Endothelial cell of umbilical vein (primary cell): Measurements from ENCODE around the gene GRB2. TPM values are rescaled to one million over a fixed set of nuclear protein-coding genes. Genes with fewer than 3 reads are reported as not detected.

Experiments
- BruUV-seq: library from RNA; stranded (reverse); fragments of 400-500 nt; replicated peaks from 2 replicates; lab custom pipeline; 2021; lab: Mats Ljungman, UMichigan
- CTCF ChIA-PET: fragments of 300-600, 350-600 bp; sonication (Branson Sonifier 250); formaldehyde crosslinking; loops from one replicate; lab custom pipeline; 2021; ENCODE audit warnings: antibody characterized with exemption, inconsistent platforms; lab: Charles Lee
- POLR2A ChIA-PET: fragments of 300-600, 350-600 bp; sonication (Branson Sonifier 250); formaldehyde crosslinking; loops from one replicate; lab custom pipeline; 2021; ENCODE audit warnings: antibody characterized with exemption, inconsistent platforms; lab: Charles Lee
- DNase-seq: peaks from one replicate; pipeline ENCODE4 v3.0.0-alpha.2; 2011; ENCODE audit warnings: low read depth, low spot score
- FAIRE-seq: peaks from 2 replicates; lab custom pipeline; 2011; peaks lifted over from hg19 to GRCh38; lab: Jason Lieb, UNC
- H2AFZ ChIP-seq: 2 replicates; pipeline ENCODE4 v1.6.0; 2012; ENCODE audit warnings: low read depth, low read length, control low read depth, inconsistent platforms
- H3K27ac ChIP-seq: 2 replicates; pipeline ENCODE4 v1.5.1; 2011; ENCODE audit warnings: low read depth, mild to moderate bottlenecking, control low read depth, low read length, moderate library complexity; ENCODE audit not compliant: insufficient read depth
- H3K27me3 ChIP-seq, 2 experiments: 2 replicates each; pipeline versions ENCODE4 v1.6.0 to v1.6.1; 2011; ENCODE audit warnings: low read length in 2 of 2, mixed read lengths in 1 of 2; ENCODE audit not compliant: control insufficient read depth in 2 of 2, insufficient read depth in 2 of 2
- H3K36me3 ChIP-seq, 2 experiments: 2 replicates in 1 of 2; 3 replicates in 1 of 2; pipeline ENCODE4 v1.5.1; 2011; ENCODE audit warnings: low read length in 2 of 2, mild to moderate bottlenecking in 1 of 2, moderate library complexity in 1 of 2; ENCODE audit not compliant: control insufficient read depth in 2 of 2, insufficient read depth in 2 of 2; ENCODE audit errors: extremely low read depth in 1 of 2
- H3K4me1 ChIP-seq: 3 replicates; pipeline ENCODE4 v1.5.1; 2011; ENCODE audit warnings: mild to moderate bottlenecking, low read length; ENCODE audit not compliant: control insufficient read depth, insufficient read depth; ENCODE audit errors: extremely low read depth
- H3K4me2 ChIP-seq: 2 replicates; pipeline ENCODE4 v1.6.1; 2011; ENCODE audit warnings: low read length, control low read depth, mixed read lengths; ENCODE audit not compliant: insufficient read depth
- H3K4me3 ChIP-seq, 3 experiments: fragments of 200-600 bp in 1 of 3; sonication (generic), shearing (Covaris generic) in 1 of 3; replicated peaks in 1 of 3; 2 replicates each; pipeline ENCODE4 v1.5.1; 2011 to 2016; ENCODE audit warnings: control low read depth in 3 of 3, low read length in 3 of 3, mild to moderate bottlenecking in 2 of 3, inconsistent platforms in 1 of 3, low read depth in 1 of 3, moderate library complexity in 1 of 3; ENCODE audit not compliant: insufficient read depth in 1 of 3
- H3K79me2 ChIP-seq: 2 replicates; pipeline ENCODE4 v1.6.0; 2012; ENCODE audit warnings: low read length, inconsistent platforms; ENCODE audit not compliant: control insufficient read depth, insufficient read depth
- H3K9ac ChIP-seq: replicated peaks from 2 replicates; pipeline ENCODE3; 2011; ENCODE audit warnings: low read length, control low read depth; ENCODE audit not compliant: insufficient read depth; ENCODE audit errors: extremely low read depth
- H3K9me1 ChIP-seq: replicated peaks from 3 replicates; pipeline ENCODE4 v1.6.0; 2011; ENCODE audit warnings: mild to moderate bottlenecking, low read length; ENCODE audit not compliant: control insufficient read depth, insufficient read depth; ENCODE audit errors: extremely low read depth
- H3K9me3 ChIP-seq: replicated peaks from 2 replicates; pipeline ENCODE4 v1.5.1; 2012; ENCODE audit warnings: low read length, inconsistent platforms; ENCODE audit not compliant: control insufficient read depth, insufficient read depth
- H4K20me1 ChIP-seq: replicated peaks from 2 replicates; pipeline ENCODE3; 2011; ENCODE audit warnings: mild to moderate bottlenecking, low read length; ENCODE audit not compliant: control insufficient read depth, insufficient read depth; ENCODE audit errors: extremely low read depth
- EZH2 ChIP-seq: IDR thresholded peaks from 2 replicates; pipeline ENCODE4 v1.6.1; 2012; ENCODE audit warnings: borderline replicate concordance, low read depth, mild to moderate bottlenecking, moderate library complexity, low read length, inconsistent platforms; ENCODE audit not compliant: severe bottlenecking
- FOS ChIP-seq: IDR thresholded peaks from 2 replicates; pipeline ENCODE4 v1.6.1; 2011; ENCODE audit warnings: mild to moderate bottlenecking, low read length, moderate library complexity, borderline replicate concordance; ENCODE audit not compliant: insufficient read depth
- GATA2 ChIP-seq: IDR thresholded peaks from 2 replicates; pipeline ENCODE4 v1.7.0; 2011; ENCODE audit warnings: low read depth, mild to moderate bottlenecking, moderate library complexity, mixed read lengths, low read length; ENCODE audit not compliant: insufficient read length, insufficient read depth
- JUN ChIP-seq: IDR thresholded peaks from 2 replicates; pipeline ENCODE4 v1.6.1; 2011; ENCODE audit warnings: borderline replicate concordance, low read depth; ENCODE audit not compliant: insufficient read length, insufficient read depth
- MYC ChIP-seq: IDR thresholded peaks from one replicate; pipeline ENCODE4 v1.6.1; 2011; ENCODE audit warnings: mild to moderate bottlenecking, low read depth, low read length
- POLR2A ChIP-seq: IDR thresholded peaks from 2 replicates; pipeline ENCODE4 v1.6.1; 2012; ENCODE audit warnings: low read depth, mild to moderate bottlenecking, control low read depth, low read length
- POLR2AphosphoS5 ChIP-seq: IDR thresholded peaks from 2 replicates; pipeline ENCODE4 v1.6.1; 2012; ENCODE audit warnings: low read depth, mild to moderate bottlenecking, control low read depth, low read length, moderate library complexity; ENCODE audit not compliant: insufficient read depth
- dilution Hi-C: fragments of 300-500 bp; cut with MboI; formaldehyde crosslinking; loops from one replicate; pipeline ENCODE4 v1.15.0; 2019; ENCODE audit warnings: low sequenced_read_pairs; ENCODE audit not compliant: extremely low pct_ligation_motif_present
- intact Hi-C: fragments of 100-400 bp; cut with micrococcal nuclease; formaldehyde crosslinking; loops from one replicate; pipeline ENCODE4 v1.10.0; 2022
- polyA plus RNA-seq, 4 experiments: library from polyadenylated mRNA; depleted of rRNA in 3 of 4; stranded (reverse) in 3 of 4; unstranded in 1 of 4; fragments of >200 nt; gene quantifications; 2 replicates each; pipeline versions ENCODE4 v1.2.1 to v1.2.3, GENCODE V29; 2011 to 2012; ENCODE audit warnings: missing spikeins in 1 of 4
- total RNA-seq: library from RNA; stranded (reverse); gene quantifications from 2 replicates; pipeline ENCODE4 v1.2.3, GENCODE V29; 2021
- TF ChIP-seq, protein P1 (sequence below): IDR thresholded peaks from 2 replicates; pipeline ENCODE4 v1.6.1; 2011; ENCODE audit not compliant: insufficient read depth, insufficient read length
- TF ChIP-seq, protein P2 (sequence below), 2 donors: IDR thresholded peaks; 1 replicate in 1 of 2; 2 replicates in 1 of 2; pipeline ENCODE4 v1.5.1; 2011; ENCODE audit warnings: low read length in 2 of 2, mild to moderate bottlenecking in 2 of 2, moderate library complexity in 2 of 2, control low read depth in 1 of 2, inconsistent platforms in 1 of 2, low read depth in 1 of 2; ENCODE audit not compliant: insufficient read depth in 1 of 2; ENCODE audit errors: extremely low read depth in 1 of 2

The GRB2 gene
- total and polyA plus RNA-seq, 2 donors (not counting 3 experiments of a cell fraction or from before 2014, with no cell fraction given) = 51.5 to 93.9 TPM

DNA sequence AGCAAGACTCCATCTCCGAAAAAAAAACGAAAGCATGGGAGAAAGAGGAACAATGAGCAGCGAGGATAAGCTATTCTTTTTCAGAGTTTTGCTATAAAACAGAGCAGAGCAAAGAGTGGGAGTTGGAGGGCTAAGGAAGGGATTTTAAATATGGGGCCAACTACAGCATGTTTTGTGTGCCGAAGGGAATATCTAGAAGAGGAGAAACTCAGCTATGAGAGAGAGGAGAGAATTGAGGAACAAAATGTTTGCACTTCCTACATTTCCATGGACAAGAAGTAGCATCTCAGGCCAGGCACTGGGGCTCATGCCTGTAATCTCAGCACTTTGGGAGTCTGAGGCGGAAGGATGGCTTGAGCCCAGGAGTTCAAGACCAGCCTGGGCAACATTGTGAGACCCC lies 13.1 kb upstream of the GRB2 start:
- no peak overlapping the region for H3K27ac ChIP-seq
- DNase-seq (no peak), FAIRE-seq (no peak)
- no peak overlapping the region for H2AFZ ChIP-seq
- dilution Hi-C loops = no loop called here
- no peaks in the 10 kb centered on the region for H3K36me3 ChIP-seq
- H3K4me3 ChIP-seq = no peak overlapping the region
- TF ChIP-seq JUN = no peak
- TF ChIP-seq EZH2 = no peak
- no peak for TF ChIP-seq MYC
- TF ChIP-seq POLR2AphosphoS5 = no peak
- TF ChIP-seq, protein P1, sequence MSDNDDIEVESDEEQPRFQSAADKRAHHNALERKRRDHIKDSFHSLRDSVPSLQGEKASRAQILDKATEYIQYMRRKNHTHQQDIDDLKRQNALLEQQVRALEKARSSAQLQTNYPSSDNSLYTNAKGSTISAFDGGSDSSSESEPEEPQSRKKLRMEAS = no peak
- TF ChIP-seq, protein P2, sequence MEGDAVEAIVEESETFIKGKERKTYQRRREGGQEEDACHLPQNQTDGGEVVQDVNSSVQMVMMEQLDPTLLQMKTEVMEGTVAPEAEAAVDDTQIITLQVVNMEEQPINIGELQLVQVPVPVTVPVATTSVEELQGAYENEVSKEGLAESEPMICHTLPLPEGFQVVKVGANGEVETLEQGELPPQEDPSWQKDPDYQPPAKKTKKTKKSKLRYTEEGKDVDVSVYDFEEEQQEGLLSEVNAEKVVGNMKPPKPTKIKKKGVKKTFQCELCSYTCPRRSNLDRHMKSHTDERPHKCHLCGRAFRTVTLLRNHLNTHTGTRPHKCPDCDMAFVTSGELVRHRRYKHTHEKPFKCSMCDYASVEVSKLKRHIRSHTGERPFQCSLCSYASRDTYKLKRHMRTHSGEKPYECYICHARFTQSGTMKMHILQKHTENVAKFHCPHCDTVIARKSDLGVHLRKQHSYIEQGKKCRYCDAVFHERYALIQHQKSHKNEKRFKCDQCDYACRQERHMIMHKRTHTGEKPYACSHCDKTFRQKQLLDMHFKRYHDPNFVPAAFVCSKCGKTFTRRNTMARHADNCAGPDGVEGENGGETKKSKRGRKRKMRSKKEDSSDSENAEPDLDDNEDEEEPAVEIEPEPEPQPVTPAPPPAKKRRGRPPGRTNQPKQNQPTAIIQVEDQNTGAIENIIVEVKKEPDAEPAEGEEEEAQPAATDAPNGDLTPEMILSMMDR (IDR thresholded peaks at IDR 0.05; ENCODE audit: extremely low read depth in 1 of 2, insufficient read depth in 1 of 2, low read depth in 1 of 2, low read length in 2 of 2) = no peak
- TF ChIP-seq POLR2A = no peak
- TF ChIP-seq FOS = no peak
- TF ChIP-seq GATA2 = no peak
- peaks cover 0 to 2% of the 10 kb centered on the region in 2 experiments for H3K27me3 ChIP-seq
- H3K9me1 ChIP-seq = no peaks in the 10 kb centered on the region
- POLR2A ChIA-PET = no interaction called here
- H4K20me1 ChIP-seq = no peaks in the 10 kb centered on the region
- BruUV-seq = no TSS peak
- no peaks in the 10 kb centered on the region for H3K9me3 ChIP-seq
- H3K9ac ChIP-seq = no peak overlapping the region
- intact Hi-C loops = no loop called here
- H3K79me2 ChIP-seq = no peaks in the 10 kb centered on the region
- no peak overlapping the region for H3K4me2 ChIP-seq
- no peaks in the 10 kb centered on the region for H3K4me1 ChIP-seq
- CTCF ChIA-PET = interaction anchor here (1.0 to 1.6 kb wide), 2 partner anchors 67 to 146 kb away, joined by 3 to 5 read pairs; no protein-coding TSS in a partner anchor
